ENCODE measurements around the gene OR2V2.

OR2V2 gene

GRCh38 chr5:181184845-181185216 is 37.4 kb downstream of the OR2V2 start:
- no peak for TF ChIP-seq POLR2AphosphoS5 (IDR thresholded peaks at IDR 0.05; ENCODE audit: low read depth, low read length)
- TF ChIP-seq REST (IDR thresholded peaks at IDR 0.05; ENCODE audit: insufficient read depth in 1 of 2, low read depth in 2 of 2, low read length in 2 of 2) = no peak

GRCh38 chr5:181185560-181185959 is 38.2 kb downstream of the OR2V2 start:
- TF ChIP-seq FOXP2 (optimal IDR thresholded peaks at IDR 0.05; ENCODE audit: borderline replicate concordance, extremely low read depth, extremely low read length, insufficient read depth) (no peak), TAF1 (IDR thresholded peaks at IDR 0.05; ENCODE audit: borderline replicate concordance, insufficient read depth, low read length) (no peak), SIN3A (IDR thresholded peaks at IDR 0.05; ENCODE audit: borderline replicate concordance, insufficient read depth, low read length) (no peak), POLR2AphosphoS5 (IDR thresholded peaks at IDR 0.05; ENCODE audit: low read depth, low read length) (no peak), REST (IDR thresholded peaks at IDR 0.05; ENCODE audit: insufficient read depth in 1 of 2, low read depth in 2 of 2, low read length in 2 of 2) (no peak)

- TF ChIP-seq SIN3A (IDR thresholded peaks at IDR 0.05; ENCODE audit: borderline replicate concordance, insufficient read depth, low read length) (no peak), FOXP2 (optimal IDR thresholded peaks at IDR 0.05; ENCODE audit: borderline replicate concordance, extremely low read depth, extremely low read length, insufficient read depth) (no peak), REST (IDR thresholded peaks at IDR 0.05; ENCODE audit: insufficient read depth in 1 of 2, low read depth in 2 of 2, low read length in 2 of 2) (no peak)
Measured at GRCh38 chr5:181186022-181186421, 38.6 kb downstream of the OR2V2 start.

- TF ChIP-seq TAF1 (IDR thresholded peaks at IDR 0.05; ENCODE audit: borderline replicate concordance, insufficient read depth, low read length) = no peak
Measured at GRCh38 chr5:181186986-181187499, 39.7 kb downstream of the OR2V2 start.

- TF ChIP-seq TAF1 (IDR thresholded peaks at IDR 0.05; ENCODE audit: borderline replicate concordance, insufficient read depth, low read length) (no peak), POLR2AphosphoS5 (IDR thresholded peaks at IDR 0.05; ENCODE audit: low read depth, low read length) (no peak), REST (IDR thresholded peaks at IDR 0.05; ENCODE audit: insufficient read depth in 1 of 2, low read depth in 2 of 2, low read length in 2 of 2) (0 out of 4 replicates have a peak, but pooled peaks of 1 of the 2 experiments have one; percentile 34)
Measured at GRCh38 chr5:181187500-181188213, 40.3 kb downstream of the OR2V2 start.

All from PFSK-1 (cell line).